Activated CD8-positive, alpha-beta memory T cell treated with anti-CD3 and anti-CD28 coated beads, Interleukin-2, amount 50 U/mL, for 1 hour (primary cell): ENCODE results near the gene ANKS1A.
"Not testable (repeated sequence)": the region's sequence is repeated elsewhere in the genome, so short reads cannot be mapped to it uniquely, and the experiment has no call there.

Source experiments
- DNase-seq: peaks from one replicate; pipeline ENCODE4 v3.0.0-alpha.2; 2020; ENCODE audit errors: extremely low read depth

The ANKS1A gene

DNA sequence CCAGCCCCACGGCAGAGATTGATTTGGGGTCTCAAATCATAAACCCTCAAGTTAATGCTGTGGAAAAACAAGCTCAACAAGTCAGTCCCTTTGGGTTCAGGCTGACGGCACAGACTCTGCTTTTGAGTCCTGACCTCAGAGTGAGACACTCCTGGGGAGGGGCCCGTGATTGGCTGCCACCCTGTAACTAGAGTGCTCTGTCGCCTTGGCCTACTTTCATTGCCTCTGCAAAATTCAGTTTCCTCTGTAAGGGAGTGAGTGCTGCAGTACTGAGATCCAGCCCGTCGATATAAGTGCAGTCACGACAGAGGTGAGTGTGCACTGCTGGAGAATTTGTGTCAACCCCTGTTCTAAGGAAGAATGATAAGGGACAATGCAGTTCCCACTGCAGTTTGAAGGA, 105.6 kb downstream of the ANKS1A start:
- DNase-seq = no peak

- DNase-seq = not testable (repeated sequence)
Measured at GRCh38 chr6:34998417-34998816, 109.4 kb downstream of the ANKS1A start.

DNA sequence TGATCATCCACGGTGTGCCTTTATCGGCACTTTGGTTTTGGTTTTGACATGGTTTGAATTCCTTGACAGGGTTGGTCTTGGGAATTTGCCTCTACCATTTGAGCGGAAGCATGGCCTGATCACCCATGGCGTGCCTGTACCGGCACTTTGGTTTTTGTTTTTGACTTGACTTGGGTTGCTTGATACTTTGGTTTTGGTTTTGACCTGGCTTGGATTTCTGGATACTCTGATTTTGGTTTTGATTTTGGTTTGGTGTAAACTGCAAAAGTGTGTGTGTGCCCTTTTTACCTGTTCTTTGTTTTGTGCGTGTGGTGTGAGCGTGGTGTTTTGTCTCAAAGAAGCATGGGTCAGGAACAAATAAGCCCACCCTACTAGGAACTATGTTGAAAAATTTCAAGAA, 110.1 kb downstream of the ANKS1A start:
- not testable (repeated sequence) for DNase-seq

GRCh38 chr6:34999962-35000361, 110.9 kb downstream of the ANKS1A start:
- DNase-seq = not testable (repeated sequence)

DNA sequence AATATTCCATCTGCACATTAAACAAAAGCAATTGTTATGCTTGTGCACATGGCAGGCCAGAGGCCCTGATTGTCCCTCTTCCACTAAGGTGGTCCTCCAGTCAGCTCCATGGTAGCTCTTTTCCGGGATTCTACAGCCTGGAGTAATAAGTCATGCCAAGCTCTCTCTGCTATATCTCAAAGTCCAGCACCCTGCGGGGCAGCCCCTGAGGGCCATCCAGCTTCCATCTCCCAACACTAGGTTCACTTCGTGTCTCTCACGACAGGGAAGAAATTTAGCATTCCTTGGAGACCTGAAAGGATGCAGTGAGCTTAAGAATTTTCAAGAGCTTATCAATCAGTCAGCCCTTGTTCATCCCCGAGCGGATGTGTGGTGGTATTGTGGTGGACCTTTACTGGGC, 112.3 kb downstream of the ANKS1A start:
- not testable (repeated sequence) for DNase-seq

DNA sequence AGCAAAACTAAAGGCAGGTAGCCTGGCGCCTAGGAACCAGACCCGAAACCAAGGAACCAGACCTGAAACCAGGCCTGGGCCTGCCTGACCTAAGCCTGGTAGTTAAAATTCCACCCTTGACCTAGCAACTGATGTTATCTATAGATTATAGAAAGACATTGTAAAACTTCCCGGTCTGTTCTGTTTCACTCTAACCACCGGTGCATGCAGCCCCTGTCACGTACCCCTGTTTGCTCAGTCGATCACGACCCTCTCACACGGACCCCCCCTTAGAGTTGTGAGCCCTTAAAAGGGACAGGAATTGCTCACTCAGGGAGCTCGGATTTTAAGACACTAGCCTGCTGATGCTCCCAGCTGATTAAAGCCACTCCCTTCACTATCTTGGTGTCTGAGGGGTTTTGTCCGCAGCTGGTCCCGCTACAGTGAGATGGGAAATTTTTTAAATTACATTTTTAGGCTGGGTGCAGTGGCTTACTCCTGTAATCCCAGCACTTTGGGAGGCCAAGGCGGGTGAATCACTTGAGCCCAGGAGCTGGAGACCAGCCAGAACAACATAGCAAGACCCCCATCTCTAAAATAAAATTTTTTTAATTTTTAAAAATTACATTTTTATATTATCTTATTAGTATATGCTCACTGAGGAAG, 115.0 kb downstream of the ANKS1A start:
- DNase-seq = not testable (repeated sequence)

DNA sequence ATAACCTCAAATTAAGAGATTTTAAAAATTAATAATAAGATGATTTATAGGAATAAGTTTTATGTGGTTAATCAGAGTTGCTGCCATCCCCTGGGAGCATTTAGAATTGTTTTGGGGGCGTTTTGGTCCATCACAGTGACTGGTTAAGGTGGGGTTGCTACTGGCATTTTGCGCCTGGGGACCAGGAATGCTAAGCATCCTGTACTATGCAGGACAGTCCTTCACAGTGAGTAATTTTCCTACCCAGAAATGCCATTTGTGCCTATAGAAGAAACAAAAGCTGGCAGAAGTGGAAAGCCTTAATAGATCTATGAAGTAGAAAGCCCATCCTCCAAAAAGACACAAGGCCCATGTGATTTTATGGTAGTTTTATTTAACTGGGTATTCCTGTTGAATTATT, 118.0 kb downstream of the ANKS1A start:
- no peak for DNase-seq

- no peak for DNase-seq
Measured at GRCh38 chr6:35008858-35009257, 119.8 kb downstream of the ANKS1A start.

- no peak for DNase-seq
Measured at GRCh38 chr6:35011096-35012041, 122.3 kb downstream of the ANKS1A start.

GRCh38 chr6:35013701-35014100, 124.6 kb downstream of the ANKS1A start:
- no peak for DNase-seq

GRCh38 chr6:35014341-35014740, 125.3 kb downstream of the ANKS1A start:
- no peak for DNase-seq

DNA sequence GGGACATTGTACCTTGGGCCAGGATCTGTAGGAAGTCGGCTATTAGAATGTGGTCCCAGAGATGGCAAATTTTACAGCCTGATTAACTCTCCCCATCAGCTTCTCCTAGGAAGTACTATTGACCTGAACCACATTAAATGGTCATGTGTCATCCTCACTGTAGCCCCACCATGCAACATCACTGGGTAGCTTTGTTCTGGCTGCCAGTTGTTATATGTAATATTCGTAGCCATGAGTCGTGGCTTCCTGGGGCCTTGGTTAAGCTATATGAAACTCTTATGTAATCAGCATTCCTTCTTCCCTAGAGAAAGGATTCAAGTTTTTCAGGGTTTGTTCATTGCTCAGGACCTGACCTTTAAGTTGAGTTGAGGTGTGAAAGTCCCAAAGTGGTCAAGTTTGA, 125.7 kb downstream of the ANKS1A start:
- no peak for DNase-seq

GRCh38 chr6:35015476-35015875, 126.4 kb downstream of the ANKS1A start:
- no peak for DNase-seq

GRCh38 chr6:35015996-35016395, 126.9 kb downstream of the ANKS1A start:
- DNase-seq = no peak

GRCh38 chr6:35016502-35017321, 127.7 kb downstream of the ANKS1A start:
- no peak for DNase-seq

DNA sequence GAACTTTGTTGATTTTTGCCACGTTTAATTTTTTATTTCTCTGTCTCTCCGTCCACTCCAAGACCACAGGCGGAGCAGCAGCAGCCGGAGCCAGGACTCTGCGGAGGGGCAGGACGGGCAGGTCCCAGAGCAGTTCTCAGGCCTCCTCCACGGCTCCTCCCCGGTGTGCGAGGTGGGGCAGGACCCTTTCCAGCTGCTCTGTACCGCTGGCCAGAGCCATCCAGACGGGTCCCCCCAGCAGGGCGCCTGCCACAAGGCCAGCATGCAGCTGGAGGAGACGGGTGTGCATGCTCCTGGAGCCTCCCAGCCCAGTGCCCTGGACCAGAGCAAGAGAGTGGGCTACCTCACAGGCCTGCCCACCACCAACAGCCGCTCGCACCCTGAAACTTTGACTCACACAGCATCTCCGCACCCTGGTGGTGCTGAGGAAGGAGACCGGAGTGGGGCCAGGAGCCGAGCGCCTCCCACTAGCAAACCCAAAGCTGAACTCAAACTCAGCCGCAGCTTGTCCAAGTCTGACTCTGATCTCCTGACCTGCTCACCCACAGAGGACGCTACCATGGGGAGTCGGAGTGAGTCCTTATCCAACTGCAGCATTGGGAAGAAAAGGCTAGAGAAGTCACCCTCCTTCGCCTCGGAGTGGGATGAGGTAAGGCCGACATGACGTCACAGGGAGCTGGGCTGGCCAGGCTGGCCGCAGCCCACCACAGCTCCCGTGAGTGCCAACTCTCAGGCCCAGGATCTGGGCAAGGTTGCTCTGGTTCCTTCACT, 128.5 kb downstream of the ANKS1A start:
- DNase-seq = no peak

DNA sequence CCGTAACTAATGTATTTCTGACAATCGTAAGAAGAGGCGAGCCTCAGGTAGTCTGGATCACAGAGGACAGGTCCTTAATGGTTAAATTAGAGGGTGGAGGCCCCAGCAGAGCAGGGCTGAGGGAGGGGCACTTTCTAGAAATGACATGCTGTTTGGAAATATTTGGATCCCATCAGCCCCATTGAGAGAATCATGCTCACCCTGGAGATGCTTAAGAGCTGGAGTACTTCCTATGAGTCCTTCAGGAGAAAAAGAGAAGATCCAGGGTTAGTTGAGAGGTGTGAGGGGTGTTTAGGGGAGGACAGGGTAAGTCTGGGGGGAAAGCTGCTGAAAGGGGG, 129.1 kb downstream of the ANKS1A start:
- no peak for DNase-seq

- DNase-seq = no peak
Measured at GRCh38 chr6:35018746-35019145, 129.7 kb downstream of the ANKS1A start.

- no peak for DNase-seq
Measured at GRCh38 chr6:35019171-35019570, 130.1 kb downstream of the ANKS1A start.

- no peak for DNase-seq
Measured at GRCh38 chr6:35019831-35020230, 130.8 kb downstream of the ANKS1A start.

DNA sequence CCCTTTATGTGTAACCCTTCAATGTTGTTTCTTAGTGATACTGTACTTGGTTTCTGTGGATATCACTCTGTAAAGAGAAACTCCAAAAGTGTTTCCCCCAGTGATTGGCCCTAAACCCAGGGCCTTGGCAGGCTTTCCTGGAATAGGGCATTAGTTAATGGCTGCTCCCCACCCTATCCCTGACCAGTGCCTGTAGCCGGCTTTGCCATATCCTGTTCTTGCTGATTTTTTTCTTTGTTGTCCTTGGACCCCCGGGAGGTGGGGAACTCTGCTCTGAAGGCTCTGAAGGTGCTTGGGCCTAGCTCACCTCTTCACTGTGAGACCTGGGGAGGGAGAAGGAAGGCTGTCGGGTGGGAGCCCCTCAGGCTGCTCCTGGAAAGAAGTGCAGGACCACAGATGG, 131.9 kb downstream of the ANKS1A start:
- DNase-seq = no peak
